SK-N-SH (cell line): Measurements from ENCODE around the gene DEGS2. TPM values are rescaled to one million over a fixed set of nuclear protein-coding genes. Genes with fewer than 3 reads are reported as not detected.

Source experiments
- CTCF ChIA-PET: fragments of 300-600, 350-600 bp; formaldehyde crosslinking; extraction: SDS; loops from one replicate; lab custom pipeline; 2021; lab: Yijun Ruan, JAX
- POLR2A ChIA-PET: fragments of 350-600 bp; sonication (Branson Sonifier 250); formaldehyde crosslinking; extraction: SDS; loops from one replicate; lab custom pipeline; 2020; ENCODE audit warnings: antibody characterized with exemption, inconsistent platforms; lab: Yijun Ruan, JAX
- DNase-seq: peaks from one replicate; pipeline ENCODE4 v3.0.0; 2012
- H2AFZ ChIP-seq: fragments of 200-600 bp; sonication (generic); 2 replicates; pipeline ENCODE4 v1.8.1; 2016; ENCODE audit warnings: antibody characterized with exemption, mild to moderate bottlenecking, low read depth
- H3F3A ChIP-seq: fragments of 200-600 bp; sonication (generic); replicated peaks from 2 replicates; pipeline ENCODE3; 2016; ENCODE audit warnings: antibody characterized with exemption, mild to moderate bottlenecking; ENCODE audit not compliant: insufficient read depth
- H3K27ac ChIP-seq, 2 experiments: fragments of 200-500 bp in 1 of 2; fragments of 200-600 bp in 1 of 2; sonication (Bioruptor generic) in 1 of 2; sonication (generic), shearing (Covaris generic) in 1 of 2; 2 replicates each; pipeline versions ENCODE4 v1.5.1 to v1.6.1; 2014 to 2016; ENCODE audit warnings: low read depth in 2 of 2, inconsistent platforms in 1 of 2, low read length in 1 of 2, mild to moderate bottlenecking in 1 of 2, mixed read lengths in 1 of 2
- H3K27me3 ChIP-seq: fragments of 200-600 bp; sonication (generic), shearing (Covaris generic); 2 replicates; pipeline ENCODE4 v1.6.1; 2016; ENCODE audit warnings: mixed run types; ENCODE audit not compliant: insufficient read depth
- H3K36me3 ChIP-seq, 2 experiments: fragments of 200-500 bp in 1 of 2; fragments of 200-600 bp in 1 of 2; sonication (Bioruptor generic) in 1 of 2; sonication (generic) in 1 of 2; replicated peaks in 1 of 2; 2 replicates each; pipeline versions ENCODE3 to v1.5.1; 2014 to 2016; ENCODE audit warnings: low read length in 1 of 2, mild to moderate bottlenecking in 1 of 2; ENCODE audit not compliant: insufficient read depth in 2 of 2, control insufficient read depth in 1 of 2
- H3K4me1 ChIP-seq, 2 experiments: fragments of 200-500 bp in 1 of 2; fragments of 200-600 bp in 1 of 2; sonication (Bioruptor generic) in 1 of 2; sonication (generic), shearing (Covaris generic) in 1 of 2; 2 replicates each; pipeline versions ENCODE4 v1.5.1 to v1.6.1; 2014 to 2016; ENCODE audit warnings: low read depth in 1 of 2, low read length in 1 of 2, mixed run types in 1 of 2; ENCODE audit not compliant: insufficient read depth in 2 of 2, control insufficient read depth in 1 of 2
- H3K4me2 ChIP-seq: fragments of 200-600 bp; sonication (generic), shearing (Covaris generic); 2 replicates; pipeline ENCODE4 v1.6.1; 2017; ENCODE audit warnings: mixed run types
- H3K4me3 ChIP-seq, 2 experiments: fragments of 200-500 bp in 1 of 2; fragments of 200-600 bp in 1 of 2; sonication (Bioruptor generic) in 1 of 2; sonication (generic), shearing (Covaris generic) in 1 of 2; 2 replicates each; pipeline versions ENCODE4 v1.5.1 to v1.8.1; 2014 to 2016; ENCODE audit warnings: low read depth in 2 of 2, inconsistent platforms in 1 of 2, low read length in 1 of 2, mild to moderate bottlenecking in 1 of 2, mixed read lengths in 1 of 2, moderate library complexity in 1 of 2
- H3K79me2 ChIP-seq: fragments of 200-600 bp; sonication (generic); 2 replicates; pipeline ENCODE4 v1.8.1; 2017; ENCODE audit warnings: mild to moderate bottlenecking; ENCODE audit not compliant: insufficient read depth
- H3K9ac ChIP-seq: fragments of 200-600 bp; sonication (generic); 2 replicates; pipeline ENCODE4 v1.6.1; 2017; ENCODE audit warnings: mixed run types
- H3K9me2 ChIP-seq: fragments of 200-600 bp; sonication (generic); 2 replicates; pipeline ENCODE4 v1.6.1; 2017; ENCODE audit warnings: mixed run types
- H3K9me3 ChIP-seq: fragments of 200-600 bp; sonication (generic); 2 replicates; pipeline ENCODE4 v1.6.1; 2017; ENCODE audit warnings: mixed run types, mild to moderate bottlenecking, moderate library complexity
- H4K20me1 ChIP-seq: fragments of 200-600 bp; sonication (generic); 2 replicates; pipeline ENCODE4 v1.6.1; 2017; ENCODE audit warnings: mild to moderate bottlenecking, mixed run types; ENCODE audit not compliant: insufficient read depth
- CTCF ChIP-seq: fragments of 200-600 bp; sonication (generic); IDR thresholded peaks from 2 replicates; pipeline ENCODE4 v1.6.1; 2017; ENCODE audit warnings: antibody characterized with exemption, mild to moderate bottlenecking, moderate library complexity
- EP300 ChIP-seq, 2 experiments: IDR thresholded peaks; 2 replicates each; pipeline versions ENCODE4 v1.4.0 to v1.6.1; 2012; ENCODE audit warnings: borderline replicate concordance in 1 of 2, low read depth in 1 of 2, low read length in 1 of 2
- EZH2phosphoT487 ChIP-seq: fragments of 200-600 bp; sonication (generic); IDR thresholded peaks from 2 replicates; pipeline ENCODE4 v1.6.1; 2017; ENCODE audit warnings: low read depth, mixed run types, mild to moderate bottlenecking, antibody characterized with exemption, moderate library complexity, borderline replicate concordance
- FOSL2 ChIP-seq: IDR thresholded peaks from 2 replicates; pipeline ENCODE4 v1.4.0; 2012; ENCODE audit warnings: low read depth, mild to moderate bottlenecking, moderate library complexity, borderline replicate concordance
- FOXJ3 ChIP-seq: sonication (generic); formaldehyde crosslinking; IDR thresholded peaks from 2 replicates; pipeline ENCODE4 v1.5.1; 2020; ENCODE audit warnings: mild to moderate bottlenecking, missing genetic modification reagents
- IRF3 ChIP-seq: fragments of 150-350 bp; IDR thresholded peaks from 2 replicates; pipeline ENCODE4 v1.6.1; 2016; ENCODE audit warnings: mild to moderate bottlenecking, low read depth, low read length
- JUND ChIP-seq: IDR thresholded peaks from 2 replicates; pipeline ENCODE4 v1.4.0; 2012
- NRF1 ChIP-seq: IDR thresholded peaks from 2 replicates; pipeline ENCODE4 v1.6.1; 2012; ENCODE audit warnings: low read depth, mild to moderate bottlenecking, low read length
- PBX3 ChIP-seq: IDR thresholded peaks from 2 replicates; pipeline ENCODE4; 2012
- POLR2AphosphoS5 ChIP-seq: IDR thresholded peaks from 2 replicates; pipeline ENCODE4 v1.6.1; 2012; ENCODE audit warnings: low read depth, low read length
- RAD21 ChIP-seq: IDR thresholded peaks from 2 replicates; pipeline ENCODE4 v1.6.1; 2012; ENCODE audit warnings: mild to moderate bottlenecking, low read length
- RFX5 ChIP-seq: IDR thresholded peaks from 2 replicates; pipeline ENCODE4 v1.6.1; 2012; ENCODE audit warnings: mild to moderate bottlenecking, improper control_type of control experiment, low read length
- RXRA ChIP-seq: IDR thresholded peaks from 2 replicates; pipeline ENCODE4 v1.4.0; 2012; ENCODE audit warnings: low read depth, mild to moderate bottlenecking, borderline replicate concordance
- SIN3A ChIP-seq: IDR thresholded peaks from 2 replicates; pipeline ENCODE4 v1.6.1; 2012; ENCODE audit warnings: low read depth, mild to moderate bottlenecking, low read length, moderate library complexity, borderline replicate concordance
- TCF12 ChIP-seq: IDR thresholded peaks from 2 replicates; pipeline ENCODE4 v1.4.0; 2012
- WGBS: methylation state at CpG from one replicate; pipeline ENCODE4 v1.1.6; 2017; ENCODE audit warnings: low lambda C conversion rate; 5-methylcytosine and 5-hydroxymethylcytosine counted together
- polyA plus RNA-seq, 3 experiments: library from polyadenylated mRNA; depleted of rRNA; stranded (reverse); fragments of >200 nt; gene quantifications; 2 replicates each; pipeline ENCODE4 v1.2.3, GENCODE V29; 2012
- TF ChIP-seq, protein P1 (sequence below): IDR thresholded peaks from 2 replicates; pipeline ENCODE4 v1.4.0; 2012; ENCODE audit warnings: low read depth, borderline replicate concordance
- TF ChIP-seq, protein P2 (sequence below): IDR thresholded peaks from 2 replicates; pipeline ENCODE4 v1.4.0; 2012; ENCODE audit warnings: low read depth, borderline replicate concordance

The DEGS2 gene
- polyA plus RNA-seq, 1 of the 3 experiments (the other 2 are of a cell fraction) = 0.02 TPM

DNA sequence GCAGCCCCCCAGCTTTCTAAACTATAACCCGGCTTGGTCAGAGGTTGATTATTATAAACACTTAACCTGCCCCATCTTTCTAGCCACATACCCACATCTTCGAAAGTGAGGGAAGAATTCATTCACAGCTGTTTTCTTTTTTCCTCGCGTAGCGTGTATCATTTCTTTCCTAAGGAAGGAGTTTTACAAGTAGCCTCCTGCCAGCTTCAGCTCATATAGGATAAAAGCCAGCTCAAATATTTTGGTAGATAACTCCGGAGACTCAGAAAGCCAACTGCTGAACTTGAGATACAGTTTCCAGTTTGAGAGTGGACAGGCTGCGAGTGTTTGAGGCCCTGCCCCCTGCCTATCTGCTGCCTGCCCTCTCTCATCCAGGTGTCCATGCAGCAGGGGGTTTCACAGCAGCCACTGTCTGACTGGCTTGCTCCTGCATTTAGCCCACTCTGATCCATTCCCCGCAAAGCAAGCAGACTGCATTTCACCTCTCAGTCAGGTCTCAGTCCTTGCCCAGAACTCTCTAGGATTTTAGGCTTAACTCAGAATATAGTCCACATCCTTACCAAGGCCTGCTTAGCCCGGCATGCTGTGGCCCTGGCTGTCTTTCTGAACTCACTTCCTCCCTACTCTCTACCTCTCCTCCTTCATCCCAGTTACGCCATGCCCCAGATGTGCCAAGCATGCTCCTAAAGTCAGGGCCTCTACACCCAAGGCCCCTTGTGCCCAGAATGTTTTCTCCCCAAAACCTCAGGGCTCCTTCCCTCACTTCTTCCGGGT lies 47.3 kb downstream of the DEGS2 start:
- no peak overlapping the region for H3K27ac ChIP-seq
- WGBS = 96% methylated on average over 11 of the region's 11 CpGs
- CTCF ChIA-PET = interaction anchor here (3.9 to 5.1 kb wide), 2 partner anchors 17 to 80 kb away, joined by 18 to 70 read pairs; no protein-coding TSS in a partner anchor

More for the DNA sequence above, 47.3 kb downstream of the DEGS2 start:
- Histone ChIP-seq H3K9me2 (no peaks in the 10 kb centered on the region), H3K9me3 (no peaks in the 10 kb centered on the region), H3F3A (no peaks in the 10 kb centered on the region), H3K36me3 (no peaks in the 10 kb centered on the region), H3K4me3 (no peak overlapping the region), H3K27me3 (no peaks in the 10 kb centered on the region), H2AFZ (no peak overlapping the region), H3K9ac (no peak overlapping the region), H4K20me1 (no peaks in the 10 kb centered on the region), H3K4me2 (no peak overlapping the region), H3K79me2 (no peaks in the 10 kb centered on the region), H3K4me1 (peaks cover 0 to 24% of the 10 kb centered on the region in 2 experiments; a peak in 1 of 4 replicates)
- TF ChIP-seq TCF12 = no peak
- TF ChIP-seq FOXJ3 (CRISPR knock-in tag) = no peak
- TF ChIP-seq RAD21 = no peak
- TF ChIP-seq IRF3 = no peak
- TF ChIP-seq CTCF = no peak
- TF ChIP-seq RFX5 = no peak
- TF ChIP-seq RXRA = no peak
- TF ChIP-seq, protein P1, sequence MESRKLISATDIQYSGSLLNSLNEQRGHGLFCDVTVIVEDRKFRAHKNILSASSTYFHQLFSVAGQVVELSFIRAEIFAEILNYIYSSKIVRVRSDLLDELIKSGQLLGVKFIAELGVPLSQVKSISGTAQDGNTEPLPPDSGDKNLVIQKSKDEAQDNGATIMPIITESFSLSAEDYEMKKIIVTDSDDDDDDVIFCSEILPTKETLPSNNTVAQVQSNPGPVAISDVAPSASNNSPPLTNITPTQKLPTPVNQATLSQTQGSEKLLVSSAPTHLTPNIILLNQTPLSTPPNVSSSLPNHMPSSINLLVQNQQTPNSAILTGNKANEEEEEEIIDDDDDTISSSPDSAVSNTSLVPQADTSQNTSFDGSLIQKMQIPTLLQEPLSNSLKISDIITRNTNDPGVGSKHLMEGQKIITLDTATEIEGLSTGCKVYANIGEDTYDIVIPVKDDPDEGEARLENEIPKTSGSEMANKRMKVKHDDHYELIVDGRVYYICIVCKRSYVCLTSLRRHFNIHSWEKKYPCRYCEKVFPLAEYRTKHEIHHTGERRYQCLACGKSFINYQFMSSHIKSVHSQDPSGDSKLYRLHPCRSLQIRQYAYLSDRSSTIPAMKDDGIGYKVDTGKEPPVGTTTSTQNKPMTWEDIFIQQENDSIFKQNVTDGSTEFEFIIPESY = no peak
- TF ChIP-seq PBX3 = no peak
- no peak for TF ChIP-seq NRF1
- no peak for TF ChIP-seq FOSL2
- no peak for TF ChIP-seq EP300 (IDR thresholded peaks at IDR 0.05; ENCODE audit: borderline replicate concordance in 1 of 2, low read depth in 1 of 2, low read length in 1 of 2)
- no peak for TF ChIP-seq SIN3A
- TF ChIP-seq POLR2AphosphoS5 = no peak
- TF ChIP-seq EZH2phosphoT487 = no peak
- TF ChIP-seq, protein P2, sequence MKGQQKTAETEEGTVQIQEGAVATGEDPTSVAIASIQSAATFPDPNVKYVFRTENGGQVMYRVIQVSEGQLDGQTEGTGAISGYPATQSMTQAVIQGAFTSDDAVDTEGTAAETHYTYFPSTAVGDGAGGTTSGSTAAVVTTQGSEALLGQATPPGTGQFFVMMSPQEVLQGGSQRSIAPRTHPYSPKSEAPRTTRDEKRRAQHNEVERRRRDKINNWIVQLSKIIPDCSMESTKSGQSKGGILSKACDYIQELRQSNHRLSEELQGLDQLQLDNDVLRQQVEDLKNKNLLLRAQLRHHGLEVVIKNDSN = no peak
- TF ChIP-seq JUND = no peak
- DNase-seq = no peak
- POLR2A ChIA-PET = no interaction called here
